Islet precursor cell (in vitro differentiated cells): ENCODE measurements around the gene RHOA.

Source experiments
- DNase-seq: peaks from one replicate; pipeline ENCODE4 v3.0.0-alpha.2; 2018

Gene RHOA

GRCh38 chr3:49313896-49314688 lies 97.7 kb downstream of the RHOA start:
- no peak for DNase-seq

- DNase-seq = no peak
These were observed 100.5 kb downstream of the RHOA start for GRCh38 chr3:49311283-49311682.

DNA sequence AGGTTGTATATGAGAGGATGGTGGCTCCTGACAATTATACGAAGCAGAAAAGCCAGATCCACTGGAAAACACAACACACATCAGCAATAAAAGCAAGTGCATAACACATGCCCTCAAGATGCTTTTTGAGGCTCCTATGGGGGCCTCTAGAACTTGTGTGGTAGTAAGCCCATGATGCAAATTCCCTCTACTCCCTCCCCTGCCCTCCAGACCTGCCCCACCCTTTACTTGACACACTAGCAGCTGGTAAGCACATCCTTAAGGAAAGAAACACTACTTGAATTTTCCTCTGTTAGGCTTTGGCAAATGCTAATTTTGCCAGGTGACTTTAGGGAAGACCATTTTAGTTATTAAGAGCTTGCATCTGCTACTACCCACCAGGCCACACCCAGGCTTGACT lies 101.1 kb downstream of the RHOA start:
- no peak for DNase-seq
